ENCODE results near the gene INPP5A.

- TF ChIP-seq CTCF (conservative IDR thresholded peaks at IDR 0.05) (no peak), ZFX (IDR thresholded peaks at IDR 0.05) (no peak)
These were observed 159.4 kb downstream of the INPP5A start for GRCh38 chr10:132696728-132697577.
